ENCODE measurements around the gene KCNH4. TPM values are rescaled to one million over a fixed set of nuclear protein-coding genes. Genes with fewer than 3 reads are reported as not detected.
"Not testable (repeated sequence)": the region's sequence is repeated elsewhere in the genome, so short reads cannot be mapped to it uniquely, and the experiment has no call there.

The KCNH4 gene
- total RNA-seq (2014; rRNA removed; shearing (Covaris generic)): not detected in 2 replicates
- polyA plus RNA-seq (2015; cell fraction: cytosol; rRNA removed): 0.01 and 0.06 TPM in 2 replicates
- 0.03 TPM in 1 of 2 replicates, not detected in the other for polyA plus RNA-seq (2015; cell fraction: nucleus; rRNA removed)

DNA sequence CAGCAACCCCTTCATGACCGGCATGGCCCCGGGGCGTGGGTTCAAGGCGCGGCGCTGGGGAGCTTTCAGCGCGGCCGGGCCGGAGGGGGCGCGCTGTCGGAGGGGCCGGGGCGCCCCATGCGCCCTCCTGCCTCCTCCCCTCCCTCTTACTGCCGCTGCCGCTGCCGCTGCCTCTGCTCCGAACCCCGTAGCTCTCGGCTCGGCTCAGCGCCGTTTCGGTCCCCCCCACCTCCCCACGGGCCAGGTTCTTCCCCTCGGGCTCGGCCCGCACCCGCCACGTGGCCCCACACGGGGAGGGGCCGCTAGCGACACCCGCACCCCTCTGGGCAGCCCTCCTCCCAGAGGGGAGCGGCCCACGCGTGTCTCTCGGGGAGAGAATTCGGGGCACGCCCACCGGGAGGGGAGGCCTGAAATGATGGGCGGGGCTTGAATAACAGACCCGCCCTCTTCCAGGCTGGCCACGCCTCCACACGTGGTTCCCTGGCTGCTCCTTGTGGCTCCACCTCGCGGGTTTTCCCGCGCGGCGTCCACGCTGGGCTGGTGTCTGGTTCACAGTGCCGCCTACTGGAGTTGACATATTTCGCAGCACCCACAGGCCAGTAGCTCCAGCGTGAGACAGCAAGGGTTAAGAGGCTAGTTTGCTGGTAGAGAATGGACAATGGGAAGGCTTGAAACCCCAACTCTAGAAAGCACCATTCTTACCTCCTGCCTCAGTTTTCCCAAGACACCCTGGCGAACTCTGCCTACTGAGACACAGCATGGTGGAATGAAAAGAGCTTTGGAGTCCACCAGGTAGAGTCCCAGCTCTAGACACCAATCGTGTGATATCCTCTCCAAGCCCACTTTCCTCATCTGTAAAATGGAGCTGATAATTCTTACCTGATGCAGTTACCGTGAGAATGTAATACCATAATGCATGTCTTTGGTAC is at the start of gene KCNH4:
Gene KCNH4 (minus strand): TSS at position 221 of the 929 bp plus-strand sequence. CDS start 197 bp downstream, at position 24.
- peak; percentile 46 for DNase-seq (ENCODE audit: low read depth)

DNA sequence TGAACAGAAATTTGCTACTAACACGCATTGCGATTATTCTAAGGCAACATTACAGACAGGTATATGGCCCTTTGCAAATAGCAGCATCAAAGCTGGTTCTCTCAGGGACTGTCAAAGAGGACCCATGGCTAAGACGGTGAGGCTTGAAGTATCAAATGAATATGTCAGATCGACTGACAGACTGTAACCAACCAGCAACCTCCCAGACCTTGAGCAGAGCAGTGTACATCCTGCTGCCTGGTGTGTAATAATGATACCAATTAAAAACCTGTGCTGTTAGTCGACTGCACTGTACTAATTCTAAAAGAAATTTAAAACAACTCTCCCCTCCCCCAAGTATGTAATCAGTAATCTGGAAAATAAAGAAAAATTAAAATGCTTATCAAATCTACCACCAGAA is 49.3 kb upstream of the KCNH4 start:
- DNase-seq (ENCODE audit: low read depth): no peak

GRCh38 chr17:42227849-42228700 is 47.1 kb upstream of the KCNH4 start:
- no peak for DNase-seq (ENCODE audit: low read depth)

GRCh38 chr17:42225646-42226045 is 44.7 kb upstream of the KCNH4 start:
- no peak for DNase-seq (ENCODE audit: low read depth)

GRCh38 chr17:42224651-42225050 is 43.7 kb upstream of the KCNH4 start:
- DNase-seq (ENCODE audit: low read depth): no peak

GRCh38 chr17:42221886-42222745 is 41.2 kb upstream of the KCNH4 start:
- peak; percentile 53 for DNase-seq (ENCODE audit: low read depth)

DNA sequence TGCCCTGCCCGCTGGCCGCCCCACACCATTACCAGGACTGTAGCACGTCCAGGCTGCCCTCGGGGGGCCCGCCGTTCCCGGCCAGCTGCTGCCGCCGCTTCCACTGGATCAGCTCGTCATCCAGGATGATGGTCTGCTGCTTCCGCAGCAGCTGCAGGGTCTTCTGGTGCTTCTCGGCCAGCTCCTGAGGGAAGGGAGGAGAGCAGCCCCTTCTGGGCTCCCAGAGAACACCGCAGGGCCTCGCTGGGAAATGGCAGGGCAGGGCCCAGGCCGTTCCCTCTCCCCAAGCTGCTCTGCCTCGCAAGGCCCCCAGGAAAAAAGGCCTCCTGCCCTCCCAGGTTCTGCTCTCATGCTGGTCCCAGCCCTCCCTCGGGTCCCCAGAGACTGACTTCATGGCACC is 38.3 kb upstream of the KCNH4 start:
- DNase-seq (ENCODE audit: low read depth): not testable (repeated sequence)

- DNase-seq (ENCODE audit: low read depth): no peak
These were observed 33.2 kb upstream of the KCNH4 start for GRCh38 chr17:42214156-42214555.

GRCh38 chr17:42212382-42212781 is 31.4 kb upstream of the KCNH4 start:
- no peak for DNase-seq (ENCODE audit: low read depth)

DNA sequence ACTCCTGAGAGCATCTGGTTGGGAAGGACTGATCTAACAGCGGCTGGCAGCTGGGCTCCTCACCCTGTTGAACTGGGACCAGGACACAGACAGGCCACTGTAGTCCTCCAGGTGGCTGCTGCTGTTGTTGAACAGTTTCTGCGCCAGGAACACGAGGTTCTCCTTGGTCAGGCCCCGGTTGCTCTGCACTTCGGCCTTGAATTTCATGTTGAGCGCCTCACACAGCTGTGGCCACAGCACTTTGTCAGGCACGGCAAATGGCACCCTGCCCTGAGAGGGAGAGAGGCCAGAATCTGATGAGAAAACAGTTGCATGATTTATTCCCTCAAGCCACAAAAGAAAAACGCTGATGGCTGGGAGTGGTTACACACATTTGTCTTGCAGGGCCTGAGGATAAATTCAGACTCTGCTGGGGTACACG is 31.0 kb upstream of the KCNH4 start:
- DNase-seq (ENCODE audit: low read depth): not testable (repeated sequence)

GRCh38 chr17:42210046-42210445 is 29.1 kb upstream of the KCNH4 start:
- DNase-seq (ENCODE audit: low read depth): no peak

- not testable (repeated sequence) for DNase-seq (ENCODE audit: low read depth)
These were observed 25.2 kb upstream of the KCNH4 start for GRCh38 chr17:42206153-42206612.

DNA sequence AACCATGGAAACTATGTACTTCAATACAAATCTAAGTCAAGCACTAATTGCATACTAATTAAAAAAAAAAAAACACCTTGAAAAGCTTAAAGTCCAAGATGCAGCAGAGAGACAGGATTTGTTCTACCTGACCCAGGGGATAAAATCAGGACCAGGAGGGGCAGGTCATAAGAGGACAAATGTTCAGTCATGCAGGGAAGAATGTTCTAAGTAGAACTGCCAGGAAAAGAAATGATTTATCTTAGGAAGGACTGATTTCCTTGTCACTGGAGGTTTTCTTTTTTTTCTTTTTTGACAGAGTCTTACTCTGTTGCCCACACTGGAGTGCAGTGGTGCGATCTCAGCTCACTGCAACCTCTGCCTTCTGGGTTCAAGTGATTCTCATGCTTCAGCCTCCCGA is 22.4 kb upstream of the KCNH4 start:
- no peak for DNase-seq (ENCODE audit: low read depth)

DNA sequence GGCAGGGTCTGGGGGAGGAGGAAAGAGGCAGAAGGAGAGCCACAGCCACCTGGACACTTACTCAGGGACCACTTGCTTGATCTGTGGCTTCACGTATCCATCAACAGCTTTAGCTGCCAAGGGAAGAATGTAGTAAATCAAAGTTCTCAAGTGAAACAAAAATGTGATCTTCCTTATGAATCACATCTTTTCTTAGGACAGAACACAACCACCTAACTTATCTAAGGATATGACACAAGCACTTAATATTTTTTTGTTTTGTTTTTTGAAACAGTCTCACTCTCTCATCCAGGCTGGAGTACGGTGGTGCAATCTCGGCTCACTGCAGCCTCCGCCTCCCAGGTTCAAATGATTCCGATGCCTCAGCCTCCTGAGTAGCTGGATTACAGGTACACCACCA is 21.8 kb upstream of the KCNH4 start:
- no peak for DNase-seq (ENCODE audit: low read depth)

- DNase-seq (ENCODE audit: low read depth): no peak
These were observed 21.2 kb upstream of the KCNH4 start for GRCh38 chr17:42202159-42202558.

DNA sequence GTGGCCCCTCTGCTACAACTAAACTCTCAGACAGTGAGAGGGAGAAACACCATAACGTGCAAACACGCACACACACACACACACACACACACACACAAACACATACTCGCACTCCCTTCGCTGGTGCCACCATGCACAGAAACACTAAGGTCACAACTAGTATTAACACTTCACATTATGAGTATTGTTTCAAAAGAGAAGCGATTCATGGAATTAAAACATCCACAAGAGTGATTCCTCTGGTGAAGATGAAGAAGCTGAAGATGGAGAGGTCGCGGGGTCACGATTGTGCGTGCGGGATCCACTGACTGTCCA is 20.5 kb upstream of the KCNH4 start:
- no peak for DNase-seq (ENCODE audit: low read depth)

GRCh38 chr17:42200706-42201457 is 19.9 kb upstream of the KCNH4 start:
- DNase-seq (ENCODE audit: low read depth): no peak

GRCh38 chr17:42199416-42200011 is 18.6 kb upstream of the KCNH4 start:
- DNase-seq (ENCODE audit: low read depth): no peak

GRCh38 chr17:42198897-42199296 is 18.0 kb upstream of the KCNH4 start:
- no peak for DNase-seq (ENCODE audit: low read depth)

Data from HT1080 (cell line).